ENCODE measurements around the gene ZFYVE28.

The ZFYVE28 gene

DNA sequence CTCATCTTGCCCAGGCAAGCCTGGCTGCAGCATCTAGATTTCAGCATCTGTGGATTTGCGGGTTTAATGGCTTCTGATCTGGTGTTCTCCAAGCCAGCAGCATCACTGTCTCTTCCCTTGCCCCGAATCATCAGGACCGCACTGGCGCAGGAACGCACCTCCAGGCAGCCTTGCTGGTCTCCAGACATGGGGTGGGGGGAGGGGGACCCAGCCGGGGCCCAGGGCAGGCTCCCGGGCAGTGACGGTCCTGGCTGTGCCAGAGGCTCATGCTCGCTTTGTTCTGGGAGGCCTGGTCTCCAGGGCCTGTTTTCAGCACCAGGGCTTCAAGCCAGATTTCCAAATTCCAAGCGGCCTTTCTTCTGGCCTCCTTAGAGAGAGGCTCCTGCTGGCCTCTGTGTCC lies 5.2 kb upstream of the ZFYVE28 start:
- ChIA-PET POLR2A (no interaction called here), CTCF (no interaction called here)
- DNase-seq (ENCODE audit: extremely low spot score) = no peak
- TF ChIP-seq BHLHE40 (IDR thresholded peaks at IDR 0.05; ENCODE audit: borderline replicate concordance) (no peak), L3MBTL2 (conservative IDR thresholded peaks at IDR 0.05) (no peak), SUZ12 (IDR thresholded peaks at IDR 0.05) (no peak), LEF1 (IDR thresholded peaks at IDR 0.05; ENCODE audit: borderline replicate concordance) (no peak), ZNF384 (IDR thresholded peaks at IDR 0.05) (no peak), FOXK2 (IDR thresholded peaks at IDR 0.05) (no peak), ELF4 (IDR thresholded peaks at IDR 0.05) (no peak), CTBP1 (IDR thresholded peaks at IDR 0.05; ENCODE audit: borderline replicate concordance) (no peak), SP1 (IDR thresholded peaks at IDR 0.05) (no peak), FOXM1 (IDR thresholded peaks at IDR 0.05; ENCODE audit: borderline replicate concordance) (no peak), HDGF (IDR thresholded peaks at IDR 0.05; ENCODE audit: borderline replicate concordance) (no peak)
- TF ChIP-seq, protein P1, sequence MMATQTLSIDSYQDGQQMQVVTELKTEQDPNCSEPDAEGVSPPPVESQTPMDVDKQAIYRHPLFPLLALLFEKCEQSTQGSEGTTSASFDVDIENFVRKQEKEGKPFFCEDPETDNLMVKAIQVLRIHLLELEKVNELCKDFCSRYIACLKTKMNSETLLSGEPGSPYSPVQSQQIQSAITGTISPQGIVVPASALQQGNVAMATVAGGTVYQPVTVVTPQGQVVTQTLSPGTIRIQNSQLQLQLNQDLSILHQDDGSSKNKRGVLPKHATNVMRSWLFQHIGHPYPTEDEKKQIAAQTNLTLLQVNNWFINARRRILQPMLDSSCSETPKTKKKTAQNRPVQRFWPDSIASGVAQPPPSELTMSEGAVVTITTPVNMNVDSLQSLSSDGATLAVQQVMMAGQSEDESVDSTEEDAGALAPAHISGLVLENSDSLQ (IDR thresholded peaks at IDR 0.05) = no peak

DNA sequence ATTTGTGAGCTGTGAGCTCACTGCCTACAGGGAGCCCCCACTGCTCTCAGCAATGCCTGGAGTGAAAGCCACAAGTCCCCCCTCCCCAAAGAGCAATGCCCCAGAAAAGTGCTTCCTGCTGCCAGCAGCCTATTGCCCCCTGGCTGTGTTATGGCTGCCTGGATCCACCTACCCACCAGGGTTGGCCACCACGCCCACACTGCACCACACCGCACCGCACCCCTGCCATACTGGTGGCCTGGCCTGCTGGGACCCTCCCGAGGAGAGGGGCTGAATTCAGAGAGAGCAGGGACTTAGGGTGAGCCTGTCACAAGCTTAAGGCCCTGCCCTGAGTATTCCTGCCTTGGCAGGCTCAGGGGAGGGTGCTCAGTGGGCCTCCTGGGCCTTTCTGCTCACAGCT lies 4.6 kb upstream of the ZFYVE28 start:
- no peak for TF ChIP-seq TARDBP (IDR thresholded peaks at IDR 0.05)
- TF ChIP-seq, protein P1 (IDR thresholded peaks at IDR 0.05) = no peak
- TF ChIP-seq HDGF (IDR thresholded peaks at IDR 0.05; ENCODE audit: borderline replicate concordance) = no peak
- TF ChIP-seq SUZ12 (IDR thresholded peaks at IDR 0.05) = no peak
- TF ChIP-seq FOXK2 (IDR thresholded peaks at IDR 0.05) = no peak
- no peak for TF ChIP-seq LEF1 (IDR thresholded peaks at IDR 0.05; ENCODE audit: borderline replicate concordance)
- TF ChIP-seq L3MBTL2 (conservative IDR thresholded peaks at IDR 0.05) = no peak
- no peak for TF ChIP-seq ARNT (IDR thresholded peaks at IDR 0.05)
- no peak for TF ChIP-seq CTBP1 (IDR thresholded peaks at IDR 0.05; ENCODE audit: borderline replicate concordance)
- TF ChIP-seq ELF4 (IDR thresholded peaks at IDR 0.05) = no peak
- no peak for TF ChIP-seq BHLHE40 (IDR thresholded peaks at IDR 0.05; ENCODE audit: borderline replicate concordance)
- no peak for TF ChIP-seq ZNF384 (IDR thresholded peaks at IDR 0.05)
- no peak for TF ChIP-seq FOXA1 (IDR thresholded peaks at IDR 0.05)
- no peak for TF ChIP-seq FOXM1 (IDR thresholded peaks at IDR 0.05; ENCODE audit: borderline replicate concordance)
- no peak for TF ChIP-seq NFRKB (IDR thresholded peaks at IDR 0.05)
- no peak for TF ChIP-seq SP1 (IDR thresholded peaks at IDR 0.05)
- ChIA-PET POLR2A (no interaction called here), CTCF (no interaction called here)
- DNase-seq (ENCODE audit: extremely low spot score) = no peak

DNA sequence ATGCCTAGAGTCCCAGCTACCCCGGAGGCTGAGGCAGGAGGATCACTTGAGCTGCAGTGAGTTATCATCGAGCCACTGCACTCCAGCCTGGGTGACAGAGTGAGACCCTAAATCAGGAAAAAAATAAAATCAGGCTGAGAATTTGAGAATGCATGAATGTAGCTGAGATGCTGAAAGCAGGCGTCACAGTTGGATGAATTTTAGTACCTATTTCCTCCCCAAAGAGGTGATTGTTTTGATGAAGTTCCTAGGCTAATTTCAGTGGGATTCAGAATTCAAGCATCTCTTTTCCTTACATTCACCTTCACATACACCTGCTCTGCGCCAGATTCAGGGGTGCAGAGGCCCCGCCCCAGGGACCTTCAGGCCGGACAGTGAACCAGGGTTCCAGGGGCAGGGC lies 3.5 kb upstream of the ZFYVE28 start:
- CTCF ChIA-PET = no interaction called here
- TF ChIP-seq FOXM1 (IDR thresholded peaks at IDR 0.05; ENCODE audit: borderline replicate concordance) (no peak), ARNT (IDR thresholded peaks at IDR 0.05) (no peak), TARDBP (IDR thresholded peaks at IDR 0.05) (no peak), ZNF384 (IDR thresholded peaks at IDR 0.05) (no peak), HDGF (IDR thresholded peaks at IDR 0.05; ENCODE audit: borderline replicate concordance) (no peak), CTBP1 (IDR thresholded peaks at IDR 0.05; ENCODE audit: borderline replicate concordance) (no peak), SUZ12 (IDR thresholded peaks at IDR 0.05) (no peak), ELF4 (IDR thresholded peaks at IDR 0.05) (no peak), BHLHE40 (IDR thresholded peaks at IDR 0.05; ENCODE audit: borderline replicate concordance) (no peak), NFRKB (IDR thresholded peaks at IDR 0.05) (no peak), LEF1 (IDR thresholded peaks at IDR 0.05; ENCODE audit: borderline replicate concordance) (no peak), L3MBTL2 (conservative IDR thresholded peaks at IDR 0.05) (no peak), SP1 (IDR thresholded peaks at IDR 0.05) (no peak), FOXA1 (IDR thresholded peaks at IDR 0.05) (no peak), FOXK2 (IDR thresholded peaks at IDR 0.05) (no peak)
- TF ChIP-seq, protein P1 (IDR thresholded peaks at IDR 0.05) = no peak
- POLR2A ChIA-PET = interaction anchor here (1.2 kb wide), 1 partner anchor 160 kb away, joined by 3 read pairs; the partner anchor contains the start of gene MXD4
- no peak for DNase-seq (ENCODE audit: extremely low spot score)

DNA sequence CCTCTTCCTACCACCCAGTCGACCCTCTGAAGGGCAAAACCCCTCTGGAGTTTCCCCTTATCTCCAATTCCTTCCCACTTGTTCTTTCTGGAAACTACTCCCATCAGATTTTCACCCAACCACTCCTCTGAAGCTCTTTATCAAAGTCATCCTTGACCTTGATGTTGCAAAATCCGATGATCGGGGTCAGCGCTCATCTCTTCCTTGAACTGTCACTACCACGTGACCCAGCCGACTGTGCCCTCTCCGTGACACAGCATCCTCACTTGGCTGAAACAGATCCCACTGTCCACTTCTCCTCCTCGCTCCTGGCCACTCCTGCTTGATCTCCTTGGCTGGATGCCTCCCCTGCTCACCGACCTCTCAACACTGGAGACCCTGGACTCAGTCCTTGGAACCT lies 1.4 kb upstream of the ZFYVE28 start:
- TF ChIP-seq ZNF384 (IDR thresholded peaks at IDR 0.05) (no peak), SP1 (IDR thresholded peaks at IDR 0.05) (no peak), NFRKB (IDR thresholded peaks at IDR 0.05) (no peak), FOXK2 (IDR thresholded peaks at IDR 0.05) (no peak), FOXA1 (IDR thresholded peaks at IDR 0.05) (no peak), BHLHE40 (IDR thresholded peaks at IDR 0.05; ENCODE audit: borderline replicate concordance) (no peak), LEF1 (IDR thresholded peaks at IDR 0.05; ENCODE audit: borderline replicate concordance) (no peak), TARDBP (IDR thresholded peaks at IDR 0.05) (no peak), HDGF (IDR thresholded peaks at IDR 0.05; ENCODE audit: borderline replicate concordance) (no peak), L3MBTL2 (conservative IDR thresholded peaks at IDR 0.05) (no peak), ARNT (IDR thresholded peaks at IDR 0.05) (no peak), CTBP1 (IDR thresholded peaks at IDR 0.05; ENCODE audit: borderline replicate concordance) (no peak), FOXM1 (IDR thresholded peaks at IDR 0.05; ENCODE audit: borderline replicate concordance) (no peak), ELF4 (IDR thresholded peaks at IDR 0.05) (no peak)
- TF ChIP-seq, protein P1 (IDR thresholded peaks at IDR 0.05) = no peak
- no peak for DNase-seq (ENCODE audit: extremely low spot score)
- ChIA-PET POLR2A (interaction anchor here (1.4 kb wide), 1 partner anchor 45 kb away, joined by 3 read pairs; no protein-coding TSS in a partner anchor), CTCF (interaction anchor here (1.2 kb wide), 1 partner anchor 200 kb away, joined by 3 read pairs; no protein-coding TSS in a partner anchor)

Data from HEK293T (cell line).